ENCODE data around the gene REEP5.
"Not testable (repeated sequence)": the region's sequence is repeated elsewhere in the genome, so short reads cannot be mapped to it uniquely, and the experiment has no call there.

REEP5 gene

GRCh38 chr5:112885001-112885400, 37.0 kb downstream of the REEP5 start:
- DNase-seq (ENCODE audit: low read depth in 3 of 3): no peak

DNA sequence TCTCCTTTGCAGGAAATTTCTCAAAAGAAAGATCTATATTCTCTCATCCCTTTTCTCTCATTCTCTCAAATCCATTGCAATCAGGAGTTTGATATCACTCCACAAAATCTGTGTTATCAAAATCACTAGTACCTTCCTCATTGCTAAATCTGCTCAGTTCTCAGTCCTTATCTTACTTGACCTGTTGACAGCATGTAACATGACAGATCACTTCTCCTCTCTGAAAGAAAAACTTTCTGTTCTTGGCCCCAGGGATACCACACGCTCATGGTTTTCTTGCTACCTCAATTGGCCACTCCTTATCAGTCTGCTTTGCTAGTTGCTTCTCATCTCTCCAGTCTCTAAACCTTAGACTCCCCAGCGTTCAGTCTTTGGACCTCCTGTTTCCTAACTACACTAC, 38.8 kb downstream of the REEP5 start:
- DNase-seq (ENCODE audit: low read depth in 3 of 3): no peak

DNA sequence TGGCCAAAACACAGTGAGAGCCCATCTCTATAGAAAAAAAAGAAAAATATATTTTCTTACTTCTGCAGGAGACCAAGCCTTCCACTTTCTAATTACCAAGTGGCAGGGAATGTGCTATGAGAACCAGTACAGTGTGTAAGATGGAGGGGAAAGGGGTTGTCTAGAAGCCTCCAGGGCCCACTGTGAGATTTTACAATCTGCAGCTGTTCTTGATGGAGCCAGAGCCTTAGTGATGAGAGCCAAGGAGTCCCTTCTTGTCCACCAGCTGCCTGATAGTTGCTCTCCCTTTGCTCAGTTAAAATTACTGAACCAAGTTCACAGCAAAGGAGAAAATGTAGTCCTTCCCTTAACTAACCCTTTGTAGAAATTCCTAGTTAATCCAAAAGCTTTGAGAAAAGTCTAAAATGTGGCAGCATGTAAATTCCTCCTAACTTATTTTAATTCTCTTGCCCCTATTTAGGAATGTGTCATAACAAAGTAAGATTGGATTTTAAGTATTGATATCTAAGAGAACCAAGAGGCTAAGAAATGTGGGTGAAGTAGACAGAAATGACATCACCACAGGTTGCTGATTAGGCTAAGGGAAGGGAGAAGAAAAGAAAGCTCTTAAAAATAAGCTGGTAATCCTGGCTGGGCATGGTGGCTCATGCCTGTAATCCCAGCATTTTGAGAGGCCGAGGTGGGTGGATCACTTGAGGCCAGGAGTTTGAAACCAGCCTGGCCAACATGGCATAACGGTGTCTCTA, 41.6 kb downstream of the REEP5 start:
- no peak for DNase-seq (ENCODE audit: low read depth in 3 of 3)

DNA sequence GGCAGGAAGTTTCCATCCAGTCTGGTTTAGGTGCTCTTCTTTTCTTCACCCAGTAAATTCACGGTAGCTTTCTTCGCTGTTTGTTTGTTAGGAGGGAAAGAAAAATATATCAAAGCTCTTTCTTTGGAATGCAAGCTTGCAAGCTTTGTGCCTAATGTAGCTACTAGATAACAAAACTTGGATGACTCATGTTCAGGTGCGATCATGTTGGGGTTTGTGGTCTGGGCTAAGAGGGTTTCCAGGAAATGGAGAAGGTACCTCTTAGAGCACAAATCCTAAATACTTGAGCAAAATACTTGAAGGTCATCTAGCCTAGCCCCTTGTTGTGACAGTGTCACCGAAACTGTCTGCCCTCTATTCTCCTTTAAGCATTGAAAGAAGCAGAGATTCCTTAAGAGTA, 43.3 kb downstream of the REEP5 start:
- DNase-seq (ENCODE audit: low read depth in 3 of 3): peak in 2 of 3 experiments; percentile 23 to 26

GRCh38 chr5:112878101-112878500, 43.9 kb downstream of the REEP5 start:
- DNase-seq (ENCODE audit: low read depth in 3 of 3): no peak

DNA sequence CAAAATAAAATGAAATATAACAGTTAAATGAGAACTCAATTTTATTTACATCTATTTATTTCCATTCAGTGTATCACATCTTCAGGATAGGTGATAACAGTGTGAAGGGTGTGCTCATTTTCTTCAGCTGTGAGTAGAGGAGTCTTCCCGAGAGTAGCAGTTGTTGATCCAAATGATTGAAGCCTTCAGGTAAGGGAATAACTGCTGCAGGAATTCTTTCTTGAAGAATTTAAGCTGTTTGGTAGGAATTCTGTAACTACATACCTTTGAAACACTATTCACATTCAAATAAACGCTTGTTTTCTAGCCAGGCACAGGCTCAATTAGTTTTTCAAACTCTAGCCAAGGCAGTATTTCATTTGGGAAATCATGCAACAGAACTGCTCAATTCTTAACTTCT, 45.7 kb downstream of the REEP5 start:
- no peak for DNase-seq (ENCODE audit: low read depth in 3 of 3)

- no peak for DNase-seq (ENCODE audit: low read depth in 3 of 3)
These were observed 51.1 kb downstream of the REEP5 start for GRCh38 chr5:112870966-112871365.

GRCh38 chr5:112869948-112870347, 52.1 kb downstream of the REEP5 start:
- no peak for DNase-seq (ENCODE audit: low read depth in 3 of 3)

DNA sequence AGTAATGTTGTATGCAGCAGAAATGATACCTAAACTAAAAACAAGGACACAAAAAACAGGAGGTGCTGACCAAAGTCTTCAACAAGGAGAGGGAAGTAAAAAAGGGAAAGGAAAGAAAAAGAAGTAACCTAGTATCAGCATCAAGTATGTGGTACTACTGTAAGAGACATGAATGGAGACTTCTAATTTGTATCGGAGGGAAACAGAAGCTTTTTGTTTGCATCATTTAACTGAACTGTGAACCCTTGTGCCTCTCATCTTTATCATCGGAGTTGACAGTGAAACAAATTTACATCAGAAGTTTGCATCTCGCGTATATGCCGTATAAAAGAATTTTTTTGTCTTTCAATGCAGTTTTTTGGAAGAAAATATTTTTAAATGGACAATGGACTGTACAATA, 54.6 kb downstream of the REEP5 start:
- DNase-seq (ENCODE audit: low read depth in 3 of 3): no peak

GRCh38 chr5:112866739-112867138, 55.3 kb downstream of the REEP5 start:
- DNase-seq (ENCODE audit: low read depth in 3 of 3): no peak

- DNase-seq (ENCODE audit: low read depth in 3 of 3): no peak
These were observed 56.9 kb downstream of the REEP5 start for GRCh38 chr5:112865128-112865527.

DNA sequence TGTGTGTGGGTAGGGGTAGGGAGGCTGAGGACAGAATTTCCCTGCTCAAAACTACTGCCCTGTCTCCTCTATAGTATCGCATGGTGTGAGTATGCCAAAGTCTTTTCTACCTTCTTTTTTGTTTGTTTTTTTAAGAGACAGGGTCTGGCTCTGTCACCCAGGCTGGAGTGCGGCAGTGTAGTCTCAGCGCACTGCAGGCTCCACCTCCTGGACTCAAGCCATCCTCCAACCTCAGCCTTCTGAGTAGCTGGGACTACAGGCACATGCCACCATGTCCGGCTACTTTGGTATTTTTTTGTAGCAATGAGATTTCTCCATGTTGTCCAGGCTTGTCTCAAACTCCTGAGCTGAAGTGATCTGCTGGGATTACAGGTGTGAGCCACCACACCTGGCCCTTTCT, 58.5 kb downstream of the REEP5 start:
- no peak for DNase-seq (ENCODE audit: low read depth in 3 of 3)

DNA sequence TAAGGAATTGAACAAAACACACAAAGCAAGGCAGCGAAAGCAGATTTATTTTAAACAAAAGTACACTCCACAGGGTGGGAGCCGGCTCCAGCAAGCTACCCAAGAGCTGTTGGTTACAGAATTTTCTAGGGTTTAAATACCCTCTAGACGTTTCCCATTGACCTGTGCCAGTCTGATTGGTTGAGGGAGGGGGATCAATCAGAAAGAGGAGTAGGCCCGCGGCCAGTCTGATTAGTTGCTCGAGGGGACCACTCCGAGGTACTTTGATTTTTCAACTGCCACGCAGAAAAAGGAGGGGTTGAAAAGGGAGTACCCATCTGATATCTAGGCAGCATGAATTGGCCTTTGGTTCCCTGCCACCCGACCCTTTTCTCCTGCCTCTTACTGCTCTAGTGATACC, 59.9 kb downstream of the REEP5 start:
- no peak for DNase-seq (ENCODE audit: low read depth in 3 of 3)

- no peak for DNase-seq (ENCODE audit: low read depth in 3 of 3)
These were observed 60.4 kb downstream of the REEP5 start for GRCh38 chr5:112861638-112861985.

- DNase-seq (ENCODE audit: low read depth in 3 of 3): peak; percentile 75 to 80 (median 80)
These were observed 60.9 kb downstream of the REEP5 start, which contains the start of gene SRP19 for GRCh38 chr5:112860929-112861637. TSS of gene SRP19 (plus strand) at chr5:112861287. CDS start at chr5:112861377, 90 bp downstream.

DNA sequence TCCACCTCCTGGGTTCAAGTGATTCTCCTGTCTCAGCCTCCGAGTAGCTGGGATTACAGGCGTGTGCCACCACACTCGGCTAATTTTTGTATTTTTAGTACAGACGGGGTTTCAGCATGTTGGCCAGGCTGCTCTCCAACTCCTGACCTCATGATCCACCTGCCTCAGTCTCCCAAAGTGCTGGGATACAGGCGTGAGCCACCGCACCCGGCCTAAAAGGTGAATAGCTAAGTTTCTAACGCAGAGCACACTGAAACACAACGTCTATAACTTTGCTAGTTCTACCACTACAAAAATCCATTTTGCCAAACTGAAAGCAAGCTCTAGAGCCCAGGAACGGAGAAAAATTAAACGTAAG, 61.5 kb downstream of the REEP5 start:
- DNase-seq (ENCODE audit: low read depth in 3 of 3): not testable (repeated sequence)

DNA sequence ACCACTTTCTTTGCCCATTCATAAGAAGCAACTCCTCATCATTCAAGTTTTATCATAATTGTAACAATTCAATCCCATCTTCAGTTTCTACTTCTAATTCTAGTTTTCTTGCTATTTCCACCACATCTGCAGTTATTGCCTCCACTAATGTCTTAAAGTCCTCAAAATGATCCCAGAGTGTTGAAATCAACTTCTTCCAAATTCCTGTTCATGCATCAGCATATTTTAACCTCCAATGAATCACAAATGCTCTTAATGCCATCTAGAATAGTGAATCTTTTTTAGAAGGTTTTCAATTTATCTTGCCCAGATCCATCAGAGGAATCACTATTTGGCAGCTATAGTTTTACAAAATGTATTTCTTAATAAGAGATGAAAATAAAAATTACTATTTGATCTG, 64.2 kb downstream of the REEP5 start:
- no peak for DNase-seq (ENCODE audit: low read depth in 3 of 3)

- no peak for DNase-seq (ENCODE audit: low read depth in 3 of 3)
These were observed 67.4 kb downstream of the REEP5 start for GRCh38 chr5:112854651-112855050.

DNA sequence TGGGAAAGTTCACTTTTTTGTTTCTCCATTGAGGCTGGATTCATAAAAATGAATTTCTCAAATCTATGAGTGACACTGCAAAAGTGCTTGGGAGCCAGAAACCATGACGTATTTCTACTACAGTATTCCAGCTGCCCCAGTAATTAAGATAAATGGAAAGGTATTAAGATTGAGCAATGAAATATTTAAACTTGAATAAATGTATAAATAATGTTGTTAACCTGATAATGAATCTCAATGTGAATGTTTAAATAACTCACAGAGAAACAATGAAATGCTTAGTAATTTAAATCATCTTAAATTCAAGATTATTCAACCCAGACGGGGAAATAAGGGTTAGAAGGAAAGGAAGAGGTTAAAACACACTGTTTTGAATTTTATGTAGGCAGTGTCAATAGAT, 72.1 kb downstream of the REEP5 start:
- no peak for DNase-seq (ENCODE audit: low read depth in 3 of 3)

GRCh38 chr5:112848116-112848811, 73.8 kb downstream of the REEP5 start:
- no peak for DNase-seq (ENCODE audit: low read depth in 3 of 3)

DNA sequence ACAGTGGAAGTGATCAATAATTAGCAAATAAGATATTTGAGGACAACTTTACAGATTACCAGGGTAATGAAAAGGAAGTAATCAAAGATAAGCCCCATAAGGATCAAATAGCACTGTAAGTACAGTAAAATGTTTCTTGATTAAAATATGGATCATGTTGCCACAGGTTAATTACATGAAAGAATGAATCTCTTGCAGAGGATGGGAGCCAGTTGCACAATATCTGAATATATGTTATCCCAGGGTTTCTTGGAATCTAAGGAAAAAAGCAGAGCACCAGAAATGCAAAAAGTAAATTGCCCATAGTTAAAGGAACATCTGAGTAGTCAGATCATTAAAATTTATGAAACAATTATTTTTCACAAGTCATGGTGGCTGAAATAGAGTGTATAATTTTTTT, 74.7 kb downstream of the REEP5 start:
- no peak for DNase-seq (ENCODE audit: low read depth in 3 of 3)

DNA sequence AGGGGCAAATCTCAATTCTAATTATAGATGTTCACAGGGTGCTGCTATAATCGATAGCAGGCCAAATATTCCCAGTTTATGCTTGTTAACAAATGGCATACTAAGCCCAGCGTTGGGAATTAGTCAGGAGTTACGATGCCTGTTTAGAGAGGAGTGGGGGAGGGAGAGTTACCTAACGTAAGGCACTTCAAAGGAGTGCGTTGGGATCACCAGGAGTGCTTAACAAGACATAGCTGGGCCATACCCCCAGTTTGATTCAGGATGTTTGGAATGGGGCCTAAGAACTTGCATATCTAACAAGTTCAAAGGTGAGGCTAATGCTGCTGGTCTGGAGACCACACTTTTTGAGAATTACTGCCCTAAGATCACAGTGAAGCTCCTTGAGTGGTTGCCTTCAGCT, 75.5 kb downstream of the REEP5 start:
- no peak for DNase-seq (ENCODE audit: low read depth in 3 of 3)

DNA sequence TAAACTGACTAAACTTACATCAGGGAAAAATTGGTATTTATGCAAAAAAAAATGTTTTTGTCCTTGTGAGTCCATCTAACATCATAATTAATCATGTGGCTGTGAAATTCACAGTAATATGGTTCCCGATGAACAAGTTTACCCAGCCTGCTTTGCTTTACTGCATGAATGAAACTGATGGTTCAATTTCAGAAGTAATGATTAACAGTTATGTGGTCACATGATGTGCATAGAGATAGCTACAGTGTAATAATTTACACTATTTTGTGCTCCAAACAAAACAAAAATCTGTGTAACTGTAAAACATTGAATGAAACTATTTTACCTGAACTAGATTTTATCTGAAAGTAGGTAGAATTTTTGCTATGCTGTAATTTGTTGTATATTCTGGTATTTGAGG, 77.5 kb downstream of the REEP5 start:
- DNase-seq (ENCODE audit: low read depth in 3 of 3): no peak
